NT2/D1 (cell line): ENCODE results near the gene FBLN2.

Experiments
- SUZ12 ChIP-seq: IDR thresholded peaks from 2 replicates; pipeline ENCODE4 v1.6.1; 2011; ENCODE audit not compliant: insufficient read length, insufficient read depth; ENCODE audit errors: extremely low read depth
- YY1 ChIP-seq: IDR thresholded peaks from 2 replicates; pipeline ENCODE4 v1.6.1; 2011; ENCODE audit not compliant: insufficient read length, insufficient read depth
- ZNF274 ChIP-seq: IDR thresholded peaks from 2 replicates; pipeline ENCODE4 v1.6.1; 2011; ENCODE audit warnings: mild to moderate bottlenecking, low read depth, low read length

GRCh38 chr3:13682331-13683013, 133.5 kb downstream of the FBLN2 start:
- TF ChIP-seq YY1 (no peak), ZNF274 (no peak), SUZ12 (no peak)
